Measurements from ENCODE around the gene IKZF1. TPM values are rescaled to one million over a fixed set of nuclear protein-coding genes. Genes with fewer than 3 reads are reported as not detected.

The IKZF1 gene
- total RNA-seq, 1 donor from 2014 or later: 8.5 TPM

DNA sequence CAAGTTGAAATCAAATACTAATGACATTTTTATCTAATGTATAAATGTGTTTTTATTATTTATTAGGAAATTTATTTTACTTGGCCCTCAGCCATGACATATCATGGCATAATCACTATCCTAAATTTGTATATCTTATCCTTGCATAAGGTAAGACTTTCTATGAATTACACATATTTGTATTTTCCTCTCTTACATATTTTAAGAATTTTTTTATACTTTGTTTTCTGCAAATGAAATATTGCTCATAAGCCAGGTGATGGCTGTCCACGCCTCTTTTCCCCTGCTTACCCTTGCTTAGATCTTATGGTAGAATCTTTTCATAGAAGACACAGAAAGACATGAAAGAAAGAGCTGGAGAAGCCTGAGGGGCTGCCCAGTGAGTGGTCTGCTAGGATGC lies 48.2 kb downstream of the IKZF1 start:
- Mint-ChIP-seq H3K4me3 (no peak overlapping the region), H3K27me3 (ENCODE audit: low read depth) (no peaks in the 10 kb centered on the region), H3K27ac (ENCODE audit: unreplicated experiment) (no peak overlapping the region), H3K4me1 (no peaks in the 10 kb centered on the region), H3K9me3 (no peaks in the 10 kb centered on the region), H3K36me3 (ENCODE audit: low read depth) (no peaks in the 10 kb centered on the region)
- DNase-seq (ENCODE audit: low read depth, low spot score): no peak
- TF ChIP-seq, protein P1, sequence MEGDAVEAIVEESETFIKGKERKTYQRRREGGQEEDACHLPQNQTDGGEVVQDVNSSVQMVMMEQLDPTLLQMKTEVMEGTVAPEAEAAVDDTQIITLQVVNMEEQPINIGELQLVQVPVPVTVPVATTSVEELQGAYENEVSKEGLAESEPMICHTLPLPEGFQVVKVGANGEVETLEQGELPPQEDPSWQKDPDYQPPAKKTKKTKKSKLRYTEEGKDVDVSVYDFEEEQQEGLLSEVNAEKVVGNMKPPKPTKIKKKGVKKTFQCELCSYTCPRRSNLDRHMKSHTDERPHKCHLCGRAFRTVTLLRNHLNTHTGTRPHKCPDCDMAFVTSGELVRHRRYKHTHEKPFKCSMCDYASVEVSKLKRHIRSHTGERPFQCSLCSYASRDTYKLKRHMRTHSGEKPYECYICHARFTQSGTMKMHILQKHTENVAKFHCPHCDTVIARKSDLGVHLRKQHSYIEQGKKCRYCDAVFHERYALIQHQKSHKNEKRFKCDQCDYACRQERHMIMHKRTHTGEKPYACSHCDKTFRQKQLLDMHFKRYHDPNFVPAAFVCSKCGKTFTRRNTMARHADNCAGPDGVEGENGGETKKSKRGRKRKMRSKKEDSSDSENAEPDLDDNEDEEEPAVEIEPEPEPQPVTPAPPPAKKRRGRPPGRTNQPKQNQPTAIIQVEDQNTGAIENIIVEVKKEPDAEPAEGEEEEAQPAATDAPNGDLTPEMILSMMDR (conservative IDR thresholded peaks at IDR 0.05): no peak

DNA sequence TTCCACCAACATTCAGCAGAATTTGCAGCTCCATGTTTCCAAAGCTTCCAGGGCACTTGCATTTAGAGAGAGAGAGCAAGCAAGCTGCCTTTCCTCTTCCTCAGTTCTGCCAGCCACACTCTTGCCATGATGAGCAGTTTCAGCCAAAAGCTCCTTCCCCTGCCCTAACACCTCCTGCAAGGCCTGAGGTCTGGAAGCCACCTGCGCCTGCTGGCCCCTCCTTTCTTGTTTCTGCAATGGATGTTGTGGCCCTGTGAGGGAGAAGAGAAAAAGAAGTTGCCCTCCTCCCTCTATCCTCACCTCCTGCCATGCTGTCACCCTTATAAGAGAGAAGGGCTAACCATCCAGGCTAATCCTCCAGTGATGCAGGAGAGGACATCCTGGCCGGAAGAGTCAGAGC lies 48.7 kb downstream of the IKZF1 start:
- no peaks in the 10 kb centered on the region for H3K27me3 Mint-ChIP-seq (ENCODE audit: low read depth)
- H3K4me1 Mint-ChIP-seq: no peaks in the 10 kb centered on the region
- TF ChIP-seq, protein P1 (conservative IDR thresholded peaks at IDR 0.05): no peak
- DNase-seq (ENCODE audit: low read depth, low spot score): no peak
- H3K9me3 Mint-ChIP-seq: no peaks in the 10 kb centered on the region
- no peak overlapping the region for H3K4me3 Mint-ChIP-seq
- H3K36me3 Mint-ChIP-seq (ENCODE audit: low read depth): no peaks in the 10 kb centered on the region
- H3K27ac Mint-ChIP-seq (ENCODE audit: unreplicated experiment): no peak overlapping the region

DNA sequence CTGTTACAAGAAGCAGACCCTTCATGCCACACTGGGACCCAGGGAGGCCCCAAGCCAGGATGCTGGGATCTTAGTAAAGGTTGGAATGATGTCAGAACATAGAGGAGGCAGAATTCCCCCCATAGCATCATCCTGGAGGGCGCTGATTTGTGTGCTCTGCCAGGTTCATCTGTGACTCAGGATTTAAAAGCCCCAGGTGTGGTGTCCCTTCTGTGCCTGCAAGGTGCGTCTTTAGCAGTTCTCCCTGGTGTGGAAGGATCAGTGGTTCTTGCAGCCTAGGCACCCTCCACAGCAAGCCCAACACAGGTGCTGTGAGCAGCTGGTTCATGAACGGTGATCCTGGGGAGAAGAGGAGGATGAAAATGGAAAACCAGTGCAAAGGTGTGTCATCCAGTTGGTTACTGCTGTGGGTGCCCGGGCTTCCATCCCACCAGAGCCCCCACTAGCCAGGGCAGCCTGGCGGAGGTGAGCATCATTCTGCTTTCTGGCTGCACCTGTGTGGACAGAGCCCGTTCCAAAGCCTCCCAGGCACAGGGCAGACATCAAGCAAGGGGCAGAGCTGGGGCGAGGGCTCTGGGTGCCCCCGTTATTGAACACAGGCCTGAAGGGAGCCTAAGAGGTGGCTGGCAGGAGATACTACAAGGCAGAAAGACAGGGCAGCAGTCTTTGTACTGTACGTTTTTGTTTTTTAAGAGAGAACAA lies 49.5 kb downstream of the IKZF1 start:
- H3K4me1 Mint-ChIP-seq: no peaks in the 10 kb centered on the region
- H3K27ac Mint-ChIP-seq (ENCODE audit: unreplicated experiment): no peak overlapping the region
- no peaks in the 10 kb centered on the region for H3K36me3 Mint-ChIP-seq (ENCODE audit: low read depth)
- TF ChIP-seq, protein P1 (conservative IDR thresholded peaks at IDR 0.05): no peak
- H3K9me3 Mint-ChIP-seq: no peaks in the 10 kb centered on the region
- no peak for DNase-seq (ENCODE audit: low read depth, low spot score)
- no peaks in the 10 kb centered on the region for H3K27me3 Mint-ChIP-seq (ENCODE audit: low read depth)
- H3K4me3 Mint-ChIP-seq: no peak overlapping the region

DNA sequence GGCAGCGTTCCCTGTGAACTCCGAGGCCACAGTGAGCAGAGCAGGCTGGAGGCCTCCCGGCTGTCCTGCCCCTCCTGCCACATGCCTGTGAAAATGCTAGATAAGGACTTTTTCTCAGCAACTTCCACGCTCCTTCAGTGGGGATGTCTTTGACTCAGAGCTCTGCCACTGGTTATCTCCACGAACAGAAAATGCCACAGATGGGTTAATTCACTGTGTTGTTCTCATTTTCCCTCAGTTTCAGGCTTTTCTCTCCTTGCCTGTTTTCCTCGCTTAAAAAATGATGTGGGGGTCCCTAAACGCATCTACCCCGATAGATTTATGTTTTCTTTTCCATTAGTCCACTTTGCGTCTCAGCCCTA lies 51.3 kb downstream of the IKZF1 start:
- H3K4me3 Mint-ChIP-seq: no peak overlapping the region
- H3K4me1 Mint-ChIP-seq: no peaks in the 10 kb centered on the region
- TF ChIP-seq, protein P1 (conservative IDR thresholded peaks at IDR 0.05): no peak
- H3K27me3 Mint-ChIP-seq (ENCODE audit: low read depth): no peaks in the 10 kb centered on the region
- H3K36me3 Mint-ChIP-seq (ENCODE audit: low read depth): no peaks in the 10 kb centered on the region
- no peak for DNase-seq (ENCODE audit: low read depth, low spot score)
- no peak overlapping the region for H3K27ac Mint-ChIP-seq (ENCODE audit: unreplicated experiment)
- H3K9me3 Mint-ChIP-seq: no peaks in the 10 kb centered on the region

DNA sequence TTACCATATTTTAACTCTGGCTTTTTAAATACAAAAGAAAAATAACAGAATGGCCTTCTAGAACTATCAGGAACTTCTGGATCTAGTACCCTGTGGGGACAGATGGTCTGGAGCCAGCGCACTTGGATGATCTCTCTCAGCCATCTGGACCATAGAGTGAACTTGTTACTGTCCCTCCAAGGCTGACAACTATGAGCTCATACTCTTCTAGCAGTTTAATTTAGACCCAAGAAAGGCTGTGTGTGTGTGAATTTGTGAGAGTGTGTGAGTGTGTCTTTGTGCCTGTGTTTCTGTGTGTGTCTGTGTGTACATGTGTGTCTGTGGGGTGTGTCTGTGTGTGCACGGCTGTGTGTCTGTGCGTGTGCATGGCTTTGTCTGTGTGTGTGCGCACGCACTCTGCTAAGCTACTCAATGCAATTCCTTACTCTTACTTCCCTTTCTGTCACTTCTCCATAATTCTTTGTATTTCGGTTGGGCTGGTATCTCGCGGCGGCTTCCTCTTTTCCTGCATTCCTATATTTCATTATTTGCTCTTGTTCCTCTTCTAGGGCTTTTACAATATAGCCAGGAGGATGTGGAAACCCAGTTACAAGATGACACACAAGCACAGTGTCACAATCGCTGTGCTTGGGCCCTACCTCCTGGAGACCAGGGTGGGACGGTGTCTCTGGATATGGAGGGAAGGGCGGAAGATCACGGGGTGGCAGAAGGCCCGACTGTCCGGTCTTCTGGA lies 51.9 kb downstream of the IKZF1 start:
- DNase-seq (ENCODE audit: low read depth, low spot score): no peak
- TF ChIP-seq, protein P1 (conservative IDR thresholded peaks at IDR 0.05): no peak
- Mint-ChIP-seq H3K4me1 (no peaks in the 10 kb centered on the region), H3K27me3 (ENCODE audit: low read depth) (no peaks in the 10 kb centered on the region), H3K27ac (ENCODE audit: unreplicated experiment) (no peak overlapping the region), H3K36me3 (ENCODE audit: low read depth) (no peaks in the 10 kb centered on the region), H3K9me3 (no peaks in the 10 kb centered on the region), H3K4me3 (no peak overlapping the region)
